Heart left ventricle (tissue), 16 donors: ENCODE measurements around the gene SPAG4. TPM values are rescaled to one million over a fixed set of nuclear protein-coding genes. Genes with fewer than 3 reads are reported as not detected.

Experiments
- ATAC-seq, 4 donors: fragments of 200-7000 bp; cut with Tn5 transposase; one replicate each; pipeline ENCODE4 v1.9.1; 2020 to 2022; ENCODE audit warnings: moderate library complexity in 4 of 4, mild to moderate bottlenecking in 3 of 4, moderate number of reproducible peaks in 1 of 4
- DNase-seq, 5 donors: peaks; one replicate each; pipeline ENCODE4 v3.0.0-alpha.2; 2020
- H3K27ac ChIP-seq, 12 donors: fragments of 200-600 bp; sonication (generic) in 4 of 12; one replicate each; pipeline versions ENCODE4 v1.5.0 to v1.8.0; 2016 to 2022; ENCODE audit warnings: mild to moderate bottlenecking in 2 of 12
- H3K27me3 ChIP-seq, 9 donors: fragments of 200-600 bp; sonication (generic) in 2 of 9; one replicate each; pipeline versions ENCODE4 v1.5.1 to v1.8.0; 2016 to 2022; ENCODE audit warnings: mild to moderate bottlenecking in 3 of 9
- H3K36me3 ChIP-seq, 9 donors: fragments of 200-600 bp; sonication (generic) in 2 of 9; one replicate each; pipeline versions ENCODE4 v1.5.0 to v1.8.0; 2018 to 2022; ENCODE audit warnings: mild to moderate bottlenecking in 2 of 9
- H3K4me1 ChIP-seq, 12 donors: fragments of 200-600 bp; sonication (generic) in 4 of 12; one replicate each; pipeline versions ENCODE4 v1.5.0 to v1.8.0; 2016 to 2022; ENCODE audit warnings: mild to moderate bottlenecking in 3 of 12
- H3K4me3 ChIP-seq, 12 donors: fragments of 200-600 bp; sonication (generic) in 4 of 12; one replicate each; pipeline versions ENCODE4 v1.5.0 to v1.8.0; 2017 to 2022; ENCODE audit warnings: mild to moderate bottlenecking in 9 of 12, moderate library complexity in 4 of 12
- H3K9me3 ChIP-seq, 12 donors: fragments of 200-600 bp; sonication (generic) in 4 of 12; one replicate each; pipeline versions ENCODE4 v1.5.0 to v1.8.0; 2016 to 2022; ENCODE audit warnings: mild to moderate bottlenecking in 1 of 12
- POLR2A ChIP-seq, 2 donors: fragments of 450-650 bp; IDR thresholded peaks; one replicate each; pipeline ENCODE4 v1.6.1; 2017; ENCODE audit warnings: antibody characterized with exemption in 2 of 2, mild to moderate bottlenecking in 2 of 2, moderate library complexity in 2 of 2
- WGBS, 4 donors: extraction: QIAGEN DNeasy Blood & Tissue Kit in 2 of 4; methylation state at CpG; one replicate each; pipeline versions ENCODE4 v1.1.5 to v1.1.7; 2013 to 2018; 5-methylcytosine and 5-hydroxymethylcytosine counted together
- intact Hi-C, 10 donors: fragments of 100-400 bp; cut with DNase I; formaldehyde crosslinking; loops; one replicate each; pipeline versions ENCODE4 v1.11.1 to v1.14.2; 2022
- polyA plus RNA-seq, 2 donors: library from polyadenylated mRNA; stranded (reverse); fragments of 200-250 nt; gene quantifications; one replicate each; pipeline ENCODE4 v1.2.3, GENCODE V29; 2013
- total RNA-seq, 9 donors: library from RNA; depleted of rRNA in 2 of 9; stranded (reverse); fragments of >200 nt in 2 of 9; fragmentation: NEBNext Ultra II Directional in 3 of 9; extraction: Animal tissue kit (Norgen Biotek cat#: 25700) in 3 of 9; gene quantifications; one replicate each; pipeline versions ENCODE4 v1.1.0 to v1.2.4, GENCODE V29; 2016 to 2023
- TF ChIP-seq, protein P1 (sequence below), 12 donors: fragments of 200-600 bp; sonication (generic) in 4 of 12; IDR thresholded peaks; one replicate each; pipeline versions ENCODE4 v1.5.0 to v1.8.0; 2018 to 2022; ENCODE audit warnings: antibody characterized with exemption in 12 of 12, mild to moderate bottlenecking in 5 of 12
- donor health status: ischemic (EF 13 %, LVEDD 7.1; RV severe dilation, severe dysfunction).
- donor health status: healthy with polysubstance abuse.
- donor health status: DM: no; HTN: yes; CAD: no.
- donor health status: DM: no; HTN: no; CAD: no.
- donor health status: ischemic (EF 25% LVEDD 6.9; RV normal size, moderate dysfunction).
- donor health status: ischemic (EF 25% LVEDD 5.7; RV mildly dilated, moderate dysfunction).
- donor health status: healthy.
- donor health status: DM: yes; HTN: yes; CAD: no.
- donor health status: ischemic (EF 35%, LVEDD 5.7; RV mildly dilated, moderate dysfunction).
- donor health status: nonischemic (EF 11% LVEDD 7.7; RV severe dilation, severe dysfunction).
- donor health status: DM: yes; HTN: yes; CAD: no.
- donor health status: PGD.
- donor health status: ischemic (EF 29% LVEDD 5.4; RV normal size, mild dysfunction).
- donor health status: nonischemic (EF 23%, LVEDD 6.1; RV moderate dilation, normal function).

Gene SPAG4
- total and polyA plus RNA-seq, 11 donors = 1.1 to 6.9 (median 4.5) TPM

DNA sequence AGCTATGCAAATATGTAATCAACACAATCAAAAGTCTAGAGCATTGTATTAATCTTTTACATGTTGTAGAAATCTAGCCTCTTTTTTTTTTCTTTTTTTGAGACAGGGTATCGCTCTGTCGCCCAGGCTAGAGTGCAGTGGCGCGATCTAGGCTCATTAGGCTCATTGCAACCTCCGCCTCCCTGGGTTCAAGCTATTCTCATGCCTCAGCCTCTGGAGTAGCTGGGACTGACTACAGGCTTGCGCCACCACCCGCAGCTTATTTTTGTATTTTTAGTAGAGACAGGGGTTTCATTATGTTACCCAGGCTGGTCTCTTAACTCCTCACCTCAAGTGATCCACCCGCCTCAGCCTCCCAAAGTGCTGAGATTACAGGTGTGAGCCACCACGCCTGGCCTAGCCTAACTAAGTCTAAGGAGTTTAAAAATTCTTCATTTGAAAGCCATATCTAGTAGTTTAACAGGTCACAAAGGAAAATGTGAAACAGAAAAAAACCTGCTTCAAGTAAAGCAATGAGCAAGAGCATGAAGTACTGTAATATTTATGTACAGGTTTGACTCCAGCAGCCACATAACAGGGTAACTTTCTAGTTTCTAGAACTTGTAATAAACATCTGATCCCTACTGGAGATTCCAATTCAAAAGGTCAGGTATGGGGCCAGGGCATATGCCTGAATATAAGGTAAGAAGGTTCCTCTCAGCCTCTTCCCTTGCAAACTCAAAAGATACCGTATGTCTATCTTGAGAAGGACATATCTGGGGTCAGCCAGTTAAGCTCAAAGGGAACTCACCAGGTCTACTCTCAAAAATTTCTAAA lies 44.7 kb downstream of the SPAG4 start:
- Histone ChIP-seq H3K27me3 (no peaks in the 10 kb centered on the region), H3K36me3 (peaks cover 0 to 9% (median 0%) of the 10 kb centered on the region in 9 donors), H3K9me3 (no peaks in the 10 kb centered on the region), H3K27ac (peak overlapping the region in 1 of 12 donors; percentile 5), H3K4me1 (peaks cover 2 to 78% (median 54%) of the 10 kb centered on the region in 12 donors), H3K4me3 (no peak overlapping the region)
- no peak for TF ChIP-seq POLR2A (IDR thresholded peaks at IDR 0.05)
- TF ChIP-seq, protein P1, sequence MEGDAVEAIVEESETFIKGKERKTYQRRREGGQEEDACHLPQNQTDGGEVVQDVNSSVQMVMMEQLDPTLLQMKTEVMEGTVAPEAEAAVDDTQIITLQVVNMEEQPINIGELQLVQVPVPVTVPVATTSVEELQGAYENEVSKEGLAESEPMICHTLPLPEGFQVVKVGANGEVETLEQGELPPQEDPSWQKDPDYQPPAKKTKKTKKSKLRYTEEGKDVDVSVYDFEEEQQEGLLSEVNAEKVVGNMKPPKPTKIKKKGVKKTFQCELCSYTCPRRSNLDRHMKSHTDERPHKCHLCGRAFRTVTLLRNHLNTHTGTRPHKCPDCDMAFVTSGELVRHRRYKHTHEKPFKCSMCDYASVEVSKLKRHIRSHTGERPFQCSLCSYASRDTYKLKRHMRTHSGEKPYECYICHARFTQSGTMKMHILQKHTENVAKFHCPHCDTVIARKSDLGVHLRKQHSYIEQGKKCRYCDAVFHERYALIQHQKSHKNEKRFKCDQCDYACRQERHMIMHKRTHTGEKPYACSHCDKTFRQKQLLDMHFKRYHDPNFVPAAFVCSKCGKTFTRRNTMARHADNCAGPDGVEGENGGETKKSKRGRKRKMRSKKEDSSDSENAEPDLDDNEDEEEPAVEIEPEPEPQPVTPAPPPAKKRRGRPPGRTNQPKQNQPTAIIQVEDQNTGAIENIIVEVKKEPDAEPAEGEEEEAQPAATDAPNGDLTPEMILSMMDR (IDR thresholded peaks at IDR 0.05) = no peak
- 91 to 95% (median 93%) methylated on average over 10 of the region's 10 CpGs for WGBS, 4 donors
- no peak for DNase-seq
- no peak for ATAC-seq
- intact Hi-C loops = loop anchor here in 6 of 10 donors (5.0 to 10.0 kb wide), 3 partner anchors 43 to 116 kb away; partner anchors contain the start of genes SPAG4 (in 5 of the 6) and ERGIC3 (in 1 of the 6)

DNA sequence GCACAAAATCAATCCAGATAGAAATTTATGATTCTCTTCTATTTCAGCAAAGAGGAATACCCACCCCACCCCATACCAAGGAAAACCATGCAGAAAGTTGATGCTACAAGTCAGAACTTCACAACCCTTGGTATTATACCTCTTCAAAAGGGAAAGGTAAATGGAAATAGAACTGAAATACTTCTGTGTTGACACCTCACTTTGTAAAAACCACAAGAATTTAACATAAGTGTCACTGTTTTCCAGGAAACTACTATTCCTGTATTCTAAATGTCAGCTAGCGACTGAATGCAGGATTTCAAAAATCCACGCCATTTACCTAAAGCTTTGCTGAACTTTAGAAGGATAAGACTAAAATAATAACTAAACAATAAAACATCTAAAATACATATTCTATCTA lies 45.4 kb downstream of the SPAG4 start:
- peak overlapping the region in 2 of 12 donors; percentile 86 to 93 for H3K4me3 ChIP-seq
- intact Hi-C loops = loop anchor here in 6 of 10 donors (5.0 to 10.0 kb wide), 3 partner anchors 44 to 116 kb away; partner anchors contain the start of genes SPAG4 (in 5 of the 6) and ERGIC3 (in 1 of the 6)
- WGBS, 4 donors = 85 to 93% (median 92%) methylated on average over 2 of the region's 2 CpGs

DNA sequence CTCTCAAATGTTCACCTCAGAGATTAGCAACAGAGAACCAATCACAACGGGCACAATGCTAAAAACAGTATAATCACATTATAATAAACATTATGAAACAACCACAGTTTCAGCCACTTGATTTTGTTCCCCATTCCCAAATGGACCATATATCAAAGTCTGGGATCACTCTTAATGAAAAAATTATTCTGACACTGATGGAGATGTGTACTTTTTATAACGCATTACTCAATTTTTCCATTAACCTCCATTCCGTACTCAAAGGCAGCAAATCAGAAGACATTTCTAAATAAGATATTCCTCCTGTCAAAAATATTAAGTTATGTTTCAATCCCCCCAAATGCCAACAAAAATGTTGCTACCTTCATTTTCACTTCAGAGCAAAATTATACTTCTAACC lies 46.3 kb downstream of the SPAG4 start:
- H3K36me3 ChIP-seq = no peaks in the 10 kb centered on the region
- no peaks in the 10 kb centered on the region for H3K27me3 ChIP-seq
- ATAC-seq = no peak
- no peak for TF ChIP-seq POLR2A (IDR thresholded peaks at IDR 0.05)
- TF ChIP-seq, protein P1 (IDR thresholded peaks at IDR 0.05) = no peak
- peaks cover 2 to 72% (median 51%) of the 10 kb centered on the region in 12 donors for H3K4me1 ChIP-seq
- DNase-seq = no peak
- intact Hi-C loops = loop anchor here in 6 of 10 donors (5.0 to 10.0 kb wide), 3 partner anchors 45 to 117 kb away; partner anchors contain the start of genes SPAG4 (in 5 of the 6) and ERGIC3 (in 1 of the 6)
- WGBS, 4 donors = 35 to 40% (median 39%) methylated on average over 3 of the region's 3 CpGs
- peak overlapping the region in 8 of 12 donors; percentile 1 to 94 (median 83) for H3K4me3 ChIP-seq
- peak overlapping the region in 2 of 12 donors; percentile 5 to 8 for H3K27ac ChIP-seq
- no peaks in the 10 kb centered on the region for H3K9me3 ChIP-seq

More for the DNA sequence above, 45.4 kb downstream of the SPAG4 start:
- no peak for DNase-seq
- no peak for ATAC-seq
- Histone ChIP-seq H3K9me3 (no peaks in the 10 kb centered on the region), H3K27me3 (no peaks in the 10 kb centered on the region), H3K36me3 (peaks cover 0 to 3% (median 0%) of the 10 kb centered on the region in 9 donors), H3K27ac (peak overlapping the region in 1 of 12 donors; percentile 5), H3K4me1 (peaks cover 2 to 72% (median 54%) of the 10 kb centered on the region in 12 donors)
- TF ChIP-seq, protein P1 (IDR thresholded peaks at IDR 0.05) = no peak

DNA sequence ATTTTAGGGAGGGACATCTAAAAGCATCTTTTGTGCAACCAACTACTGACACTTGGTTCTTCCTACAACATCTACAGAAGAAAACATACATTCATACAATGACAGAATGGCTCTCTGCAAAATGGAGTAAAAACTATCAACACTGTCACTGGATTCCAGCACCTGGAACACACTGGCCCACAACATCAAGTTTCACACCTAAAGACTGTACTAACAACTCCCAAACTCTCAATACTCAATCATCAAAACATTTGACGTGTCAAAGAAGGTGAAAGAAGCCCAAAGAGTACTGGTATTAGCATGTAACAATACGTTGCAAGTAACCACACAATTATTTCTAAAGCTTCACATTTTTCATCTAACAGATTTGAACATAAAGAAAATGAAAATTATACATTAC lies 46.9 kb downstream of the SPAG4 start:
- TF ChIP-seq, protein P1 (IDR thresholded peaks at IDR 0.05) = no peak
- no peak for TF ChIP-seq POLR2A (IDR thresholded peaks at IDR 0.05)
- WGBS, 4 donors = 24 to 27% (median 26%) methylated on average over 2 of the region's 2 CpGs
- ATAC-seq (no peak), DNase-seq (no peak)
- H3K4me3 ChIP-seq = peak overlapping the region in 9 of 12 donors; percentile 74 to 95 (median 86)
- intact Hi-C loops = loop anchor here in 6 of 10 donors (5.0 to 10.0 kb wide), 3 partner anchors 45 to 118 kb away; partner anchors contain the start of genes SPAG4 (in 5 of the 6) and ERGIC3 (in 1 of the 6)
- H3K36me3 ChIP-seq = no peaks in the 10 kb centered on the region
- H3K9me3 ChIP-seq = no peaks in the 10 kb centered on the region
- H3K27me3 ChIP-seq = no peaks in the 10 kb centered on the region
- peak overlapping the region in 1 of 12 donors; percentile 99 for H3K27ac ChIP-seq
- H3K4me1 ChIP-seq = peaks cover 2 to 66% (median 44%) of the 10 kb centered on the region in 12 donors
